ENCODE measurements around the gene ANKRD52. TPM values are rescaled to one million over a fixed set of nuclear protein-coding genes. Genes with fewer than 3 reads are reported as not detected.

The ANKRD52 gene
- total and polyA plus RNA-seq, 9 of the 15 experiments (the other 6 are each of a cell fraction or from before 2014, with no cell fraction given), result 0.52 to 46.8 (median 7.9) TPM

DNA sequence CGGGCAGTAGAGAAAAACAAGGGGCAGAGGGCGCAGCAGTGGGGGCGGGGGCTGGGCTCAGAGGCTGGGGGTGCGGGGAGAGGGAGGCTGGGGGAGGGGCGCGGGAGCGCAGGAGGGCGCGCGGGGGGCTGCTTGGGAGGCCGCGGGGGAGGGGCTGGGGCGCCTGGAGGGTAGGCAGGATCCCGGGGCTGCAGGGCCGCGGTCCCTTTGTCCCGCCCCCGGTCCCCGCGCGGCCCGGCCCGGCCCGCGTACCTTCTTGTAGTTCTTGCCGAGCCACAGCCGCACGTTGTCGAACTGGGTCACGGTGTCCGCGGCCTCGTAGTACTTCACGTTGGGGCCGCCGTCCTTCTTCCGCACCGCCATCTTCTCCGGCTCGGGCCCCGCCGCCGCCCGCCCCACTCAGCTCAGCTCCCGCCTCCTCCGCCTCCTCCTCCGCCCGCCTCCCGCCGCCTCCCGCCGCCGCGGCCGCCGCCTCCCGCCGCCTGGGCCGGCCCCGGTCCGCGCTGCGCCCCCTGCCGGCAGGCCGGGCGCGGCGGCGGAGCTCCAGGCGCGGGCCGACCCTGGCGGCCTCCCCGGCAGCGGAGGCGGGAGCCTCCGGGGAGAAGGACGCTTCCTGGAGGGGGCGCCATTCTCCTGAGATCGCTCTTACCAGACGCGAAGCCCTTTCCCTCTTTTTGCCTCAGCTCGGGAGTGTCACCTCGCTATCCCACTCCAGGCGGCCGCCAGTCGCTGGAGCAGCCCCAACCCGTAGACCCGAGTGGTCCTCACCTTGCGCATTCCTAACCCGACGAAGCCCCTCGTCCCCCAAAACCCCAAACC is 68.9 kb downstream of the ANKRD52 start, which contains the start of gene SMARCC2 (continued):
- TF ChIP-seq NRF1 (conservative IDR thresholded peaks at IDR 0.05 in 1 of 2, IDR thresholded peaks at IDR 0.05 in 1 of 2), result no peak; a peak in 1 of 4 replicates
- TF ChIP-seq THRAP3 (IDR thresholded peaks at IDR 0.05; ENCODE audit: borderline replicate concordance), result peak; percentile 62; the same call in 1 of the 2 replicates
- TF ChIP-seq TRIM24 (IDR thresholded peaks at IDR 0.05), result no peak
- TF ChIP-seq E2F3 (CRISPR knock-in tag; IDR thresholded peaks at IDR 0.05), result no peak
- TF ChIP-seq, protein P1, sequence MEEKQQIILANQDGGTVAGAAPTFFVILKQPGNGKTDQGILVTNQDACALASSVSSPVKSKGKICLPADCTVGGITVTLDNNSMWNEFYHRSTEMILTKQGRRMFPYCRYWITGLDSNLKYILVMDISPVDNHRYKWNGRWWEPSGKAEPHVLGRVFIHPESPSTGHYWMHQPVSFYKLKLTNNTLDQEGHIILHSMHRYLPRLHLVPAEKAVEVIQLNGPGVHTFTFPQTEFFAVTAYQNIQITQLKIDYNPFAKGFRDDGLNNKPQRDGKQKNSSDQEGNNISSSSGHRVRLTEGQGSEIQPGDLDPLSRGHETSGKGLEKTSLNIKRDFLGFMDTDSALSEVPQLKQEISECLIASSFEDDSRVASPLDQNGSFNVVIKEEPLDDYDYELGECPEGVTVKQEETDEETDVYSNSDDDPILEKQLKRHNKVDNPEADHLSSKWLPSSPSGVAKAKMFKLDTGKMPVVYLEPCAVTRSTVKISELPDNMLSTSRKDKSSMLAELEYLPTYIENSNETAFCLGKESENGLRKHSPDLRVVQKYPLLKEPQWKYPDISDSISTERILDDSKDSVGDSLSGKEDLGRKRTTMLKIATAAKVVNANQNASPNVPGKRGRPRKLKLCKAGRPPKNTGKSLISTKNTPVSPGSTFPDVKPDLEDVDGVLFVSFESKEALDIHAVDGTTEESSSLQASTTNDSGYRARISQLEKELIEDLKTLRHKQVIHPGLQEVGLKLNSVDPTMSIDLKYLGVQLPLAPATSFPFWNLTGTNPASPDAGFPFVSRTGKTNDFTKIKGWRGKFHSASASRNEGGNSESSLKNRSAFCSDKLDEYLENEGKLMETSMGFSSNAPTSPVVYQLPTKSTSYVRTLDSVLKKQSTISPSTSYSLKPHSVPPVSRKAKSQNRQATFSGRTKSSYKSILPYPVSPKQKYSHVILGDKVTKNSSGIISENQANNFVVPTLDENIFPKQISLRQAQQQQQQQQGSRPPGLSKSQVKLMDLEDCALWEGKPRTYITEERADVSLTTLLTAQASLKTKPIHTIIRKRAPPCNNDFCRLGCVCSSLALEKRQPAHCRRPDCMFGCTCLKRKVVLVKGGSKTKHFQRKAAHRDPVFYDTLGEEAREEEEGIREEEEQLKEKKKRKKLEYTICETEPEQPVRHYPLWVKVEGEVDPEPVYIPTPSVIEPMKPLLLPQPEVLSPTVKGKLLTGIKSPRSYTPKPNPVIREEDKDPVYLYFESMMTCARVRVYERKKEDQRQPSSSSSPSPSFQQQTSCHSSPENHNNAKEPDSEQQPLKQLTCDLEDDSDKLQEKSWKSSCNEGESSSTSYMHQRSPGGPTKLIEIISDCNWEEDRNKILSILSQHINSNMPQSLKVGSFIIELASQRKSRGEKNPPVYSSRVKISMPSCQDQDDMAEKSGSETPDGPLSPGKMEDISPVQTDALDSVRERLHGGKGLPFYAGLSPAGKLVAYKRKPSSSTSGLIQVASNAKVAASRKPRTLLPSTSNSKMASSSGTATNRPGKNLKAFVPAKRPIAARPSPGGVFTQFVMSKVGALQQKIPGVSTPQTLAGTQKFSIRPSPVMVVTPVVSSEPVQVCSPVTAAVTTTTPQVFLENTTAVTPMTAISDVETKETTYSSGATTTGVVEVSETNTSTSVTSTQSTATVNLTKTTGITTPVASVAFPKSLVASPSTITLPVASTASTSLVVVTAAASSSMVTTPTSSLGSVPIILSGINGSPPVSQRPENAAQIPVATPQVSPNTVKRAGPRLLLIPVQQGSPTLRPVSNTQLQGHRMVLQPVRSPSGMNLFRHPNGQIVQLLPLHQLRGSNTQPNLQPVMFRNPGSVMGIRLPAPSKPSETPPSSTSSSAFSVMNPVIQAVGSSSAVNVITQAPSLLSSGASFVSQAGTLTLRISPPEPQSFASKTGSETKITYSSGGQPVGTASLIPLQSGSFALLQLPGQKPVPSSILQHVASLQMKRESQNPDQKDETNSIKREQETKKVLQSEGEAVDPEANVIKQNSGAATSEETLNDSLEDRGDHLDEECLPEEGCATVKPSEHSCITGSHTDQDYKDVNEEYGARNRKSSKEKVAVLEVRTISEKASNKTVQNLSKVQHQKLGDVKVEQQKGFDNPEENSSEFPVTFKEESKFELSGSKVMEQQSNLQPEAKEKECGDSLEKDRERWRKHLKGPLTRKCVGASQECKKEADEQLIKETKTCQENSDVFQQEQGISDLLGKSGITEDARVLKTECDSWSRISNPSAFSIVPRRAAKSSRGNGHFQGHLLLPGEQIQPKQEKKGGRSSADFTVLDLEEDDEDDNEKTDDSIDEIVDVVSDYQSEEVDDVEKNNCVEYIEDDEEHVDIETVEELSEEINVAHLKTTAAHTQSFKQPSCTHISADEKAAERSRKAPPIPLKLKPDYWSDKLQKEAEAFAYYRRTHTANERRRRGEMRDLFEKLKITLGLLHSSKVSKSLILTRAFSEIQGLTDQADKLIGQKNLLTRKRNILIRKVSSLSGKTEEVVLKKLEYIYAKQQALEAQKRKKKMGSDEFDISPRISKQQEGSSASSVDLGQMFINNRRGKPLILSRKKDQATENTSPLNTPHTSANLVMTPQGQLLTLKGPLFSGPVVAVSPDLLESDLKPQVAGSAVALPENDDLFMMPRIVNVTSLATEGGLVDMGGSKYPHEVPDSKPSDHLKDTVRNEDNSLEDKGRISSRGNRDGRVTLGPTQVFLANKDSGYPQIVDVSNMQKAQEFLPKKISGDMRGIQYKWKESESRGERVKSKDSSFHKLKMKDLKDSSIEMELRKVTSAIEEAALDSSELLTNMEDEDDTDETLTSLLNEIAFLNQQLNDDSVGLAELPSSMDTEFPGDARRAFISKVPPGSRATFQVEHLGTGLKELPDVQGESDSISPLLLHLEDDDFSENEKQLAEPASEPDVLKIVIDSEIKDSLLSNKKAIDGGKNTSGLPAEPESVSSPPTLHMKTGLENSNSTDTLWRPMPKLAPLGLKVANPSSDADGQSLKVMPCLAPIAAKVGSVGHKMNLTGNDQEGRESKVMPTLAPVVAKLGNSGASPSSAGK (IDR thresholded peaks at IDR 0.05), result peak; percentile 67
- no peak for TF ChIP-seq CBFA2T3 (IDR thresholded peaks at IDR 0.05)
- peak; percentile 61 for TF ChIP-seq CXXC5 (CRISPR knock-in tag; IDR thresholded peaks at IDR 0.05)
- TF ChIP-seq ZNF551 (CRISPR knock-in tag; IDR thresholded peaks at IDR 0.05), result no peak
- TF ChIP-seq, protein P2, sequence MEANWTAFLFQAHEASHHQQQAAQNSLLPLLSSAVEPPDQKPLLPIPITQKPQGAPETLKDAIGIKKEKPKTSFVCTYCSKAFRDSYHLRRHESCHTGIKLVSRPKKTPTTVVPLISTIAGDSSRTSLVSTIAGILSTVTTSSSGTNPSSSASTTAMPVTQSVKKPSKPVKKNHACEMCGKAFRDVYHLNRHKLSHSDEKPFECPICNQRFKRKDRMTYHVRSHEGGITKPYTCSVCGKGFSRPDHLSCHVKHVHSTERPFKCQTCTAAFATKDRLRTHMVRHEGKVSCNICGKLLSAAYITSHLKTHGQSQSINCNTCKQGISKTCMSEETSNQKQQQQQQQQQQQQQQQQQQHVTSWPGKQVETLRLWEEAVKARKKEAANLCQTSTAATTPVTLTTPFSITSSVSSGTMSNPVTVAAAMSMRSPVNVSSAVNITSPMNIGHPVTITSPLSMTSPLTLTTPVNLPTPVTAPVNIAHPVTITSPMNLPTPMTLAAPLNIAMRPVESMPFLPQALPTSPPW (CRISPR knock-in tag; IDR thresholded peaks at IDR 0.05), result peak; percentile 87
- TF ChIP-seq MAFG (tag; conservative IDR thresholded peaks at IDR 0.05), result no peak
- TF ChIP-seq POLR2A (conservative IDR thresholded peaks at IDR 0.05), result peak; percentile 72; the same call in 1 of the 2 replicates
- no peak for TF ChIP-seq ZNF224 (CRISPR knock-in tag; IDR thresholded peaks at IDR 0.05)
- TF ChIP-seq SMAD1 (IDR thresholded peaks at IDR 0.05; ENCODE audit: low read depth, low read length, partially characterized antibody), result peak; percentile 38
- peak; percentile 20 to 58; a peak in 1 of 4 replicates for TF ChIP-seq MAZ (CRISPR knock-in tag; conservative IDR thresholded peaks at IDR 0.05 in 1 of 2, IDR thresholded peaks at IDR 0.05 in 1 of 2)

Measured in K562 (cell line).